Stimulated activated CD8-positive, alpha-beta memory T cell treated with anti-CD3 and anti-CD28 coated beads, Interleukin-12 subunit alpha, Interleukin-12 subunit beta, amount 100 ng/mL, for 24 hours (primary cell): ENCODE results near the gene S100P.

Experiments
- DNase-seq: peaks from one replicate; pipeline ENCODE4 v3.0.0-alpha.2; 2020; ENCODE audit errors: extremely low read depth

Gene S100P

GRCh38 chr4:6697131-6697530, 3.5 kb downstream of the S100P start:
- no peak for DNase-seq

- no peak for DNase-seq
These were observed 5.7 kb downstream of the S100P start for GRCh38 chr4:6699388-6699787.

- no peak for DNase-seq
These were observed 6.2 kb downstream of the S100P start for GRCh38 chr4:6699903-6700302.

GRCh38 chr4:6701371-6701770, 7.7 kb downstream of the S100P start:
- DNase-seq: no peak

GRCh38 chr4:6702761-6703160, 9.1 kb downstream of the S100P start:
- DNase-seq: no peak

- DNase-seq: no peak
These were observed 10.1 kb downstream of the S100P start for GRCh38 chr4:6703786-6704185.

- no peak for DNase-seq
These were observed 12.0 kb downstream of the S100P start for GRCh38 chr4:6705646-6706045.

GRCh38 chr4:6706173-6706572, 12.5 kb downstream of the S100P start:
- no peak for DNase-seq

- peak; percentile 89 for DNase-seq
These were observed 15.8 kb downstream of the S100P start, which contains the start of gene MRFAP1L1 for GRCh38 chr4:6709230-6710114. TSS of gene MRFAP1L1 (minus strand) at chr4:6709865. CDS start at chr4:6709629, 236 bp downstream.

GRCh38 chr4:6710282-6710681, 16.6 kb downstream of the S100P start:
- no peak for DNase-seq

- no peak for DNase-seq
These were observed 17.3 kb downstream of the S100P start for GRCh38 chr4:6710996-6711395.

GRCh38 chr4:6714954-6715353, 21.3 kb downstream of the S100P start:
- DNase-seq: no peak

GRCh38 chr4:6715704-6716017, 22.0 kb downstream of the S100P start:
- DNase-seq: no peak

GRCh38 chr4:6716018-6716911, 22.6 kb downstream of the S100P start, which contains the start of gene BLOC1S4:
TSS of gene BLOC1S4 (plus strand) at chr4:6716174. CDS start at chr4:6716210, 36 bp downstream.
- peak; percentile 61 for DNase-seq

GRCh38 chr4:6716958-6717655, 23.4 kb downstream of the S100P start:
- no peak for DNase-seq

- DNase-seq: no peak
These were observed 25.4 kb downstream of the S100P start for GRCh38 chr4:6718932-6719610.

- no peak for DNase-seq
These were observed 26.0 kb downstream of the S100P start for GRCh38 chr4:6719611-6720179.

GRCh38 chr4:6720202-6720699, 26.6 kb downstream of the S100P start:
- peak; percentile 66 for DNase-seq

GRCh38 chr4:6721121-6721520, 27.4 kb downstream of the S100P start:
- DNase-seq: no peak

GRCh38 chr4:6722891-6723290, 29.2 kb downstream of the S100P start:
- DNase-seq: no peak

- DNase-seq: no peak
These were observed 30.2 kb downstream of the S100P start for GRCh38 chr4:6723851-6724250.
